Activated T-cell treated with anti-CD3 and anti-CD28 coated beads, Interleukin-2, amount 50 U/mL, for 4 hours (primary cell): ENCODE results near the gene RALGPS2. TPM values are rescaled to one million over a fixed set of nuclear protein-coding genes. Genes with fewer than 3 reads are reported as not detected.

Source experiments
- ATAC-seq, 2 donors: fragments of 200-7000 bp; cut with Tn5 transposase; one replicate each; pipeline ENCODE4 v1.10.0; 2021
- DNase-seq: peaks from one replicate; pipeline ENCODE4 v3.0.0-alpha.2; 2020
- H3K27me3 Mint-ChIP-seq: one replicate; pipeline ENCODE4 v1.8.0; 2021; ENCODE audit warnings: low read depth, mixed read lengths
- H3K36me3 Mint-ChIP-seq: one replicate; pipeline ENCODE4 v1.8.0; 2022; ENCODE audit warnings: mixed read lengths; ENCODE audit not compliant: insufficient read depth
- H3K4me1 Mint-ChIP-seq: one replicate; pipeline ENCODE4 v1.8.0; 2021; ENCODE audit warnings: low read depth, mixed read lengths
- H3K4me3 Mint-ChIP-seq: one replicate; pipeline ENCODE4 v1.8.0; 2021; ENCODE audit warnings: mild to moderate bottlenecking, moderate library complexity, mixed read lengths
- H3K9me3 Mint-ChIP-seq: one replicate; pipeline ENCODE4 v1.8.0; 2021; ENCODE audit warnings: mixed read lengths
- total RNA-seq, 3 donors: library from RNA; stranded (reverse); gene quantifications; one replicate each; pipeline ENCODE4 v1.2.1, GENCODE V29; 2021

Gene RALGPS2
- total RNA-seq, 3 donors from 2014 or later = 1.1 to 2.2 (median 1.8) TPM

- ATAC-seq (no peak), DNase-seq (no peak)
- no peaks in the 10 kb centered on the region for H3K9me3 Mint-ChIP-seq
- H3K4me1 Mint-ChIP-seq = peaks cover 7% of the 10 kb centered on the region
- no peaks in the 10 kb centered on the region for H3K27me3 Mint-ChIP-seq
- H3K36me3 Mint-ChIP-seq = peaks cover 8% of the 10 kb centered on the region
- no peak overlapping the region for H3K4me3 Mint-ChIP-seq
Observed at GRCh38 chr1:178781533-178782330, 56.7 kb downstream of the RALGPS2 start.

- Mint-ChIP-seq H3K36me3 (peaks cover 14% of the 10 kb centered on the region), H3K27me3 (no peaks in the 10 kb centered on the region), H3K9me3 (no peaks in the 10 kb centered on the region), H3K4me3 (no peak overlapping the region), H3K4me1 (peaks cover 7% of the 10 kb centered on the region)
- DNase-seq (no peak), ATAC-seq (peak in 1 of 2 donors; percentile 54)
Observed at GRCh38 chr1:178784131-178784536, 59.1 kb downstream of the RALGPS2 start.

GRCh38 chr1:178792394-178792793 is 67.3 kb downstream of the RALGPS2 start:
- Mint-ChIP-seq H3K9me3 (peaks cover 4% of the 10 kb centered on the region), H3K36me3 (peaks cover 16% of the 10 kb centered on the region), H3K27me3 (no peaks in the 10 kb centered on the region), H3K4me1 (peaks cover 3% of the 10 kb centered on the region), H3K4me3 (no peak overlapping the region)
- DNase-seq (no peak), ATAC-seq (no peak)

- Mint-ChIP-seq H3K9me3 (peaks cover 8% of the 10 kb centered on the region), H3K36me3 (peaks cover 16% of the 10 kb centered on the region), H3K4me3 (no peak overlapping the region), H3K4me1 (peaks cover 3% of the 10 kb centered on the region), H3K27me3 (no peaks in the 10 kb centered on the region)
- ATAC-seq (no peak), DNase-seq (no peak)
Observed at GRCh38 chr1:178796013-178796412, 71.0 kb downstream of the RALGPS2 start.

GRCh38 chr1:178797590-178797989 is 72.5 kb downstream of the RALGPS2 start:
- ATAC-seq = no peak
- Mint-ChIP-seq H3K9me3 (peaks cover 8% of the 10 kb centered on the region), H3K4me3 (no peak overlapping the region)

GRCh38 chr1:178798232-178798861 is 73.3 kb downstream of the RALGPS2 start:
- Mint-ChIP-seq H3K36me3 (peaks cover 17% of the 10 kb centered on the region), H3K4me3 (no peak overlapping the region), H3K9me3 (peaks cover 8% of the 10 kb centered on the region), H3K4me1 (peaks cover 3% of the 10 kb centered on the region), H3K27me3 (no peaks in the 10 kb centered on the region)
- no peak for ATAC-seq
- DNase-seq = no peak

More at GRCh38 chr1:178797590-178797989, 72.5 kb downstream of the RALGPS2 start:
- Mint-ChIP-seq H3K4me1 (peaks cover 3% of the 10 kb centered on the region), H3K36me3 (peaks cover 17% of the 10 kb centered on the region), H3K27me3 (no peaks in the 10 kb centered on the region)
- no peak for DNase-seq

- H3K4me3 Mint-ChIP-seq = no peak overlapping the region
- no peaks in the 10 kb centered on the region for H3K4me1 Mint-ChIP-seq
- ATAC-seq = no peak
- no peaks in the 10 kb centered on the region for H3K27me3 Mint-ChIP-seq
- H3K9me3 Mint-ChIP-seq = peaks cover 8% of the 10 kb centered on the region
- peaks cover 11% of the 10 kb centered on the region for H3K36me3 Mint-ChIP-seq
- DNase-seq = no peak
Observed at GRCh38 chr1:178802873-178803272, 77.8 kb downstream of the RALGPS2 start.

- Mint-ChIP-seq H3K4me3 (no peak overlapping the region), H3K9me3 (peaks cover 4% of the 10 kb centered on the region), H3K4me1 (no peaks in the 10 kb centered on the region), H3K27me3 (no peaks in the 10 kb centered on the region), H3K36me3 (peaks cover 12% of the 10 kb centered on the region)
- ATAC-seq (no peak), DNase-seq (no peak)
Observed at GRCh38 chr1:178806665-178807300, 81.7 kb downstream of the RALGPS2 start.

- Mint-ChIP-seq H3K27me3 (no peaks in the 10 kb centered on the region), H3K36me3 (peaks cover 13% of the 10 kb centered on the region), H3K9me3 (peaks cover 4% of the 10 kb centered on the region), H3K4me1 (no peaks in the 10 kb centered on the region), H3K4me3 (no peak overlapping the region)
- no peak for DNase-seq
- ATAC-seq = no peak
Observed at GRCh38 chr1:178808529-178808928, 83.5 kb downstream of the RALGPS2 start.

- H3K4me1 Mint-ChIP-seq = no peaks in the 10 kb centered on the region
- ATAC-seq (no peak), DNase-seq (no peak)
- H3K9me3 Mint-ChIP-seq = no peaks in the 10 kb centered on the region
- H3K4me3 Mint-ChIP-seq = no peak overlapping the region
- H3K36me3 Mint-ChIP-seq = peaks cover 14% of the 10 kb centered on the region
- no peaks in the 10 kb centered on the region for H3K27me3 Mint-ChIP-seq
Observed at GRCh38 chr1:178810585-178810984, 85.5 kb downstream of the RALGPS2 start.

- no peak overlapping the region for H3K4me3 Mint-ChIP-seq
- H3K36me3 Mint-ChIP-seq = peaks cover 13% of the 10 kb centered on the region
- H3K27me3 Mint-ChIP-seq = no peaks in the 10 kb centered on the region
- no peak for DNase-seq
- ATAC-seq = no peak
- no peaks in the 10 kb centered on the region for H3K9me3 Mint-ChIP-seq
- H3K4me1 Mint-ChIP-seq = peaks cover 4% of the 10 kb centered on the region
Observed at GRCh38 chr1:178818416-178818815, 93.4 kb downstream of the RALGPS2 start.

GRCh38 chr1:178819123-178819522 is 94.1 kb downstream of the RALGPS2 start:
- Mint-ChIP-seq H3K4me3 (no peak overlapping the region), H3K4me1 (peaks cover 4% of the 10 kb centered on the region), H3K9me3 (no peaks in the 10 kb centered on the region), H3K27me3 (peaks cover 3% of the 10 kb centered on the region), H3K36me3 (peaks cover 17% of the 10 kb centered on the region)
- DNase-seq (no peak), ATAC-seq (no peak)

GRCh38 chr1:178821134-178821866 is 96.3 kb downstream of the RALGPS2 start:
- peaks cover 22% of the 10 kb centered on the region for H3K36me3 Mint-ChIP-seq
- DNase-seq = no peak
- peaks cover 7% of the 10 kb centered on the region for H3K4me1 Mint-ChIP-seq
- ATAC-seq = peak in 1 of 2 donors; percentile 46
- H3K4me3 Mint-ChIP-seq = no peak overlapping the region
- H3K9me3 Mint-ChIP-seq = no peaks in the 10 kb centered on the region
- peaks cover 3% of the 10 kb centered on the region for H3K27me3 Mint-ChIP-seq

- peaks cover 23% of the 10 kb centered on the region for H3K36me3 Mint-ChIP-seq
- no peaks in the 10 kb centered on the region for H3K9me3 Mint-ChIP-seq
- ATAC-seq (no peak), DNase-seq (no peak)
- H3K4me1 Mint-ChIP-seq = peaks cover 7% of the 10 kb centered on the region
- H3K4me3 Mint-ChIP-seq = no peak overlapping the region
- peaks cover 3% of the 10 kb centered on the region for H3K27me3 Mint-ChIP-seq
Observed at GRCh38 chr1:178825167-178825566, 100.1 kb downstream of the RALGPS2 start.
